ENCODE data around the gene PTPRA. TPM values are rescaled to one million over a fixed set of nuclear protein-coding genes. Genes with fewer than 3 reads are reported as not detected.

PTPRA gene
- total and polyA plus RNA-seq, 2 donors (not counting 1 experiment from before 2014, with no cell fraction given), result 32.1 to 64.2 TPM

DNA sequence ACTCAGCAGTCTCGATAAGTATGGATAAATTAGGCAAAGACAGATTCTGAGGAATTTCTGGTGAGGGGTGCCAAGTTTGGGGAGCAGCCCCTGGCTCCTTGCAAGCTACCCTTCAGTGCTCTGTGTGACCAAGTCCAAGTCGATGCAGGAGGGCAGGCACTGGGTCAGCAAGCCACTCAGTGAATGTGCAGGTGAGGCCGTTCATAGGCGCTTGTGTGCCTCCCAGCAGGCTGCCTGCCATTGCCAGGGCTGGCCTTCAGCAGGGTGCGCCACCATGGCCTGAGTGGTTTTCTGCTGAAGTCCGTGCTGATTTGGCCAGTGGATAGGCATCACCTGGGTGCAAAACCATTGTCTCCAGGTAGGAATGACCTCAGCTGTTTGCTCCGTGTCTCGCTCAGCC lies 166.8 kb downstream of the PTPRA start:
- Mint-ChIP-seq H3K4me3 (no peak overlapping the region), H3K27ac (no peak overlapping the region), H3K27me3 (no peaks in the 10 kb centered on the region), H3K4me1 (peaks cover 3% of the 10 kb centered on the region), H3K9me3 (ENCODE audit: insufficient read depth) (no peaks in the 10 kb centered on the region)
- no peaks in the 10 kb centered on the region for H3K79me2 ChIP-seq (ENCODE audit: control insufficient read depth, insufficient read depth, low read length)
- CTCF ChIA-PET, result no interaction called here
- peaks cover 5 to 46% of the 10 kb centered on the region in 2 experiments for H3K36me3 ChIP-seq (replicated peaks in 1 of 2; ENCODE audit: control extremely low read depth in 1 of 2, control insufficient read depth in 1 of 2, extremely low read depth in 1 of 2, insufficient read depth in 2 of 2, low read length in 1 of 2)
- no peak overlapping the region for H3K27ac ChIP-seq (ENCODE audit: low read length in 2 of 2)
- no peak for DNase-seq
- no peak for ATAC-seq (ENCODE audit: low read depth)
- no peaks in the 10 kb centered on the region for H3K9me3 ChIP-seq (ENCODE audit: control extremely low read depth in 1 of 3, control insufficient read depth in 2 of 3, insufficient read depth in 1 of 3, low read length in 2 of 3)
- no peaks in the 10 kb centered on the region for H4K20me1 ChIP-seq (ENCODE audit: control insufficient read depth, insufficient read depth, low read length, poor library complexity, severe bottlenecking)
- no peak overlapping the region for H3K9ac ChIP-seq (ENCODE audit: low read length)
- no peaks in the 10 kb centered on the region for H3K27me3 ChIP-seq (replicated peaks in 1 of 4; ENCODE audit: control extremely low read depth in 1 of 4, control insufficient read depth in 3 of 4, insufficient read depth in 4 of 4, low read length in 3 of 4)
- no peak for TF ChIP-seq EZH2 (IDR thresholded peaks at IDR 0.05; ENCODE audit: borderline replicate concordance, insufficient read depth, low read depth, low read length, poor library complexity, severe bottlenecking)
- TF ChIP-seq CTCF (IDR thresholded peaks at IDR 0.05), result no peak
- H3K4me1 ChIP-seq (ENCODE audit: control insufficient read depth in 2 of 2, insufficient read depth in 2 of 2, low read length in 2 of 2), result peaks cover 1 to 4% of the 10 kb centered on the region in 2 donors
- POLR2A ChIA-PET, result no interaction called here
- no peak overlapping the region for H3K4me3 ChIP-seq (ENCODE audit: control extremely low read depth in 1 of 5, extremely low read depth in 1 of 5, insufficient read depth in 1 of 5, low read depth in 2 of 5, low read length in 4 of 5)
- H3K4me2 ChIP-seq (replicated peaks; ENCODE audit: low read depth, low read length, poor library complexity, severe bottlenecking), result no peak overlapping the region
- WGBS (ENCODE audit: insufficient coverage), result 94% methylated on average over 8 of the region's 8 CpGs
- intact Hi-C loops (cut with micrococcal nuclease), result loop anchor here (10.0 kb wide), 2 partner anchors 165 to 435 kb away; partner anchors contain the start of genes ATRN and PTPRA
- no peak overlapping the region for H2AFZ ChIP-seq (ENCODE audit: insufficient read depth, low read depth, low read length, poor library complexity, severe bottlenecking)

GRCh38 chr20:3041854-3042409 lies 168.7 kb downstream of the PTPRA start:
- H4K20me1 ChIP-seq (ENCODE audit: control insufficient read depth, insufficient read depth, low read length, poor library complexity, severe bottlenecking), result peaks cover 9% of the 10 kb centered on the region
- TF ChIP-seq EZH2 (IDR thresholded peaks at IDR 0.05; ENCODE audit: borderline replicate concordance, insufficient read depth, low read depth, low read length, poor library complexity, severe bottlenecking) (no peak), CTCF (IDR thresholded peaks at IDR 0.05) (no peak)
- no peak overlapping the region for H3K4me2 ChIP-seq (replicated peaks; ENCODE audit: low read depth, low read length, poor library complexity, severe bottlenecking)
- no peaks in the 10 kb centered on the region for H3K27me3 Mint-ChIP-seq
- no peak overlapping the region for H3K4me3 Mint-ChIP-seq
- no peaks in the 10 kb centered on the region for H3K27me3 ChIP-seq (replicated peaks in 1 of 4; ENCODE audit: control extremely low read depth in 1 of 4, control insufficient read depth in 3 of 4, insufficient read depth in 4 of 4, low read length in 3 of 4)
- peaks cover 0 to 28% of the 10 kb centered on the region in 2 experiments for H3K36me3 ChIP-seq (replicated peaks in 1 of 2; ENCODE audit: control extremely low read depth in 1 of 2, control insufficient read depth in 1 of 2, extremely low read depth in 1 of 2, insufficient read depth in 2 of 2, low read length in 1 of 2)
- peaks cover 7% of the 10 kb centered on the region for H3K79me2 ChIP-seq (ENCODE audit: control insufficient read depth, insufficient read depth, low read length)
- H3K9ac ChIP-seq (ENCODE audit: low read length), result no peak overlapping the region
- H3K27ac Mint-ChIP-seq, result no peak overlapping the region
- H3K9me3 ChIP-seq (ENCODE audit: control extremely low read depth in 1 of 3, control insufficient read depth in 2 of 3, insufficient read depth in 1 of 3, low read length in 2 of 3), result no peaks in the 10 kb centered on the region
- WGBS (ENCODE audit: insufficient coverage), result 91% methylated on average over 8 of the region's 10 CpGs
- ChIA-PET CTCF (interaction anchor here (0.6 to 1.9 kb wide), 3 partner anchors 11 to 13 kb away, joined by 3 to 6 read pairs (median 5); no protein-coding TSS in a partner anchor), POLR2A (interaction anchor here (0.6 kb wide), 1 partner anchor 173 kb away, joined by 3 read pairs; no protein-coding TSS in a partner anchor)
- no peak overlapping the region for H3K27ac ChIP-seq (ENCODE audit: low read length in 2 of 2)
- no peak overlapping the region for H3K4me3 ChIP-seq (ENCODE audit: control extremely low read depth in 1 of 5, extremely low read depth in 1 of 5, insufficient read depth in 1 of 5, low read depth in 2 of 5, low read length in 4 of 5)
- peaks cover 12% of the 10 kb centered on the region for H3K4me1 Mint-ChIP-seq
- DNase-seq, result no peak
- intact Hi-C loops (cut with micrococcal nuclease), result loop anchor here (10.0 kb wide), 2 partner anchors 167 to 433 kb away; partner anchors contain the start of genes ATRN and PTPRA
- H3K9me3 Mint-ChIP-seq (ENCODE audit: insufficient read depth), result no peaks in the 10 kb centered on the region
- H3K4me1 ChIP-seq (ENCODE audit: control insufficient read depth in 2 of 2, insufficient read depth in 2 of 2, low read length in 2 of 2), result peaks cover 9 to 14% of the 10 kb centered on the region in 2 donors
- no peak overlapping the region for H2AFZ ChIP-seq (ENCODE audit: insufficient read depth, low read depth, low read length, poor library complexity, severe bottlenecking)
- ATAC-seq (ENCODE audit: low read depth), result no peak
